ENCODE data around the gene MNX1.

Gene MNX1

GRCh38 chr7:156966387-156966786, 44.1 kb downstream of the MNX1 start:
- DNase-seq: no peak

- no peak for DNase-seq
These were observed 45.5 kb downstream of the MNX1 start for GRCh38 chr7:156964971-156965370.

- DNase-seq: no peak
These were observed 47.0 kb downstream of the MNX1 start for GRCh38 chr7:156963472-156963871.

GRCh38 chr7:156962897-156963296, 47.6 kb downstream of the MNX1 start:
- no peak for DNase-seq

- no peak for DNase-seq
These were observed 48.3 kb downstream of the MNX1 start for GRCh38 chr7:156962145-156962544.

GRCh38 chr7:156956727-156957126, 53.7 kb downstream of the MNX1 start:
- DNase-seq: no peak

GRCh38 chr7:156954941-156955340, 55.5 kb downstream of the MNX1 start:
- no peak for DNase-seq
